GM23338 (cell line): ENCODE data around the gene RASGRP1. TPM values are rescaled to one million over a fixed set of nuclear protein-coding genes. Genes with fewer than 3 reads are reported as not detected.

Source experiments
- ATAC-seq: fragments of 200-7000 bp; cut with Tn5 transposase; 3 replicates; pipeline ENCODE4 v1.9.1; 2020
- DNase-seq: peaks from one replicate; pipeline ENCODE4 v3.0.0-alpha.2; 2015; ENCODE audit warnings: low spot score
- H2AFZ ChIP-seq: fragments of 200-600 bp; sonication (generic); 2 replicates; pipeline ENCODE4 v1.8.0; 2016; ENCODE audit warnings: antibody characterized with exemption, mild to moderate bottlenecking, moderate library complexity
- H3F3A ChIP-seq: fragments of 200-600 bp; sonication (generic); replicated peaks from 2 replicates; pipeline ENCODE4 v1.8.0; 2017; ENCODE audit warnings: antibody characterized with exemption, mixed run types, low read depth
- H3K27ac ChIP-seq: fragments of 200-600 bp; sonication (generic); 2 replicates; pipeline ENCODE4 v1.6.1; 2016; ENCODE audit warnings: low read depth
- H3K27me3 ChIP-seq: fragments of 200-600 bp; sonication (generic); 2 replicates; pipeline ENCODE4 v1.8.0; 2016; ENCODE audit warnings: mild to moderate bottlenecking, mixed run types, moderate library complexity; ENCODE audit not compliant: insufficient read depth
- H3K36me3 ChIP-seq: fragments of 200-600 bp; sonication (generic); 2 replicates; pipeline ENCODE4 v1.8.0; 2016; ENCODE audit warnings: mild to moderate bottlenecking; ENCODE audit not compliant: insufficient read depth
- H3K4me1 ChIP-seq: fragments of 200-600 bp; sonication (generic); 2 replicates; pipeline ENCODE4 v1.8.0; 2016; ENCODE audit warnings: mild to moderate bottlenecking, moderate library complexity; ENCODE audit not compliant: insufficient read depth
- H3K4me2 ChIP-seq: fragments of 200-600 bp; sonication (generic); 2 replicates; pipeline ENCODE4 v1.7.1; 2017; ENCODE audit warnings: mixed run types
- H3K4me3 ChIP-seq: fragments of 200-600 bp; sonication (generic); 2 replicates; pipeline ENCODE4 v1.6.1; 2016; ENCODE audit warnings: mixed run types
- H3K79me2 ChIP-seq: fragments of 200-600 bp; sonication (generic); replicated peaks from 2 replicates; pipeline ENCODE4 v1.8.0; 2017; ENCODE audit warnings: mild to moderate bottlenecking; ENCODE audit not compliant: insufficient read depth
- H3K9me2 ChIP-seq: fragments of 200-600 bp; sonication (generic); 2 replicates; pipeline ENCODE4 v1.8.0; 2017; ENCODE audit not compliant: insufficient read depth
- H4K20me1 ChIP-seq: fragments of 200-600 bp; sonication (generic); replicated peaks from 2 replicates; pipeline ENCODE4 v1.8.0; 2017; ENCODE audit warnings: mild to moderate bottlenecking; ENCODE audit not compliant: insufficient read depth
- H3K27ac Mint-ChIP-seq: 2 replicates; pipeline ENCODE4 v1.8.0; 2020; ENCODE audit warnings: inconsistent platforms, mild to moderate bottlenecking, moderate library complexity, mixed read lengths
- H3K27me3 Mint-ChIP-seq: 3 replicates; pipeline ENCODE4 v1.8.0; 2022; ENCODE audit warnings: low read depth, mild to moderate bottlenecking, moderate library complexity, mixed read lengths, inconsistent platforms; ENCODE audit not compliant: insufficient read depth, poor library complexity
- H3K36me3 Mint-ChIP-seq: 3 replicates; pipeline ENCODE4 v1.8.0; 2021; ENCODE audit warnings: low read depth, mild to moderate bottlenecking, inconsistent platforms, moderate library complexity, mixed read lengths
- H3K4me1 Mint-ChIP-seq: 3 replicates; pipeline ENCODE4 v1.8.0; 2020; ENCODE audit warnings: mild to moderate bottlenecking, inconsistent platforms, mixed read lengths
- H3K4me3 Mint-ChIP-seq: 3 replicates; pipeline ENCODE4 v1.8.0; 2021; ENCODE audit warnings: moderate library complexity, mild to moderate bottlenecking, inconsistent platforms, mixed read lengths
- H3K9me3 Mint-ChIP-seq: 3 replicates; pipeline ENCODE4 v1.8.0; 2020; ENCODE audit warnings: moderate library complexity, mild to moderate bottlenecking, inconsistent platforms, mixed read lengths
- CREB1 ChIP-seq: fragments of 250-450 bp; sonication (Bioruptor Pico); IDR thresholded peaks from 2 replicates; pipeline ENCODE4 v1.5.0; 2020; ENCODE audit warnings: low read depth, mild to moderate bottlenecking, moderate library complexity
- CTCF ChIP-seq, 2 experiments: fragments of 200-600 bp in 1 of 2; sonication (generic) in 1 of 2; conservative IDR thresholded peaks; 2 replicates each; pipeline versions ENCODE4 v1.5.1 to v1.6.1; 2016 to 2017; ENCODE audit warnings: antibody characterized with exemption in 2 of 2, low read depth in 2 of 2, mild to moderate bottlenecking in 2 of 2, moderate library complexity in 1 of 2
- ETS1 ChIP-seq: IDR thresholded peaks from 2 replicates; pipeline ENCODE4 v1.6.1; 2016; ENCODE audit warnings: antibody characterized with exemption
- EZH2 ChIP-seq: fragments of 200-600 bp; sonication (generic); IDR thresholded peaks from one replicate; pipeline ENCODE4 v1.8.0; 2017; ENCODE audit warnings: antibody characterized with exemption, mild to moderate bottlenecking, low read depth; ENCODE audit not compliant: unreplicated experiment
- EZH2phosphoT487 ChIP-seq: fragments of 200-600 bp; sonication (generic); IDR thresholded peaks from one replicate; pipeline ENCODE4 v1.8.1; 2018; ENCODE audit warnings: antibody characterized with exemption; ENCODE audit not compliant: unreplicated experiment
- JUNB ChIP-seq: IDR thresholded peaks from one replicate; pipeline ENCODE4 v1.6.1; 2016; ENCODE audit warnings: antibody characterized with exemption; ENCODE audit not compliant: unreplicated experiment
- NANOG ChIP-seq: IDR thresholded peaks from 2 replicates; pipeline ENCODE4 v1.6.1; 2016; ENCODE audit warnings: antibody characterized with exemption, borderline replicate concordance
- POLR2AphosphoS5 ChIP-seq: IDR thresholded peaks from 2 replicates; pipeline ENCODE4 v1.6.1; 2016; ENCODE audit warnings: antibody characterized with exemption, low read depth
- STAT1 ChIP-seq: IDR thresholded peaks from one replicate; pipeline ENCODE4 v1.6.1; 2016; ENCODE audit warnings: antibody characterized with exemption; ENCODE audit not compliant: unreplicated experiment
- ZNF331 ChIP-seq: fragments of 250-450 bp; sonication (Bioruptor Pico); IDR thresholded peaks from 2 replicates; pipeline ENCODE4 v1.5.0; 2020; ENCODE audit warnings: low read depth, mild to moderate bottlenecking, moderate library complexity
- ZNF462 ChIP-seq: fragments of 250-450 bp; sonication (Bioruptor Pico); IDR thresholded peaks from 2 replicates; pipeline ENCODE4 v1.5.0; 2020; ENCODE audit warnings: mild to moderate bottlenecking, moderate library complexity
- polyA plus RNA-seq: library from polyadenylated mRNA; unstranded; fragments of >200 nt; fragmentation: Nextera tagmentation; extraction: Ambion mirVana; gene quantifications from 2 replicates; pipeline ENCODE4 v1.2.1, GENCODE V29; 2016
- total RNA-seq: library from RNA; depleted of rRNA; stranded (reverse); fragments of >200 nt; shearing (Covaris generic); gene quantifications from 2 replicates; pipeline ENCODE4 v1.2.3, GENCODE V29; 2014

RASGRP1 gene
- total and polyA plus RNA-seq, 2 experiments from 2014 or later, result 1.1 to 1.2 TPM

- no peak for TF ChIP-seq ZNF462 (CRISPR knock-in tag)
- no peak for TF ChIP-seq JUNB
- no peak for TF ChIP-seq STAT1
- TF ChIP-seq CREB1 (CRISPR knock-in tag), result no peak
- no peak for TF ChIP-seq ZNF331 (CRISPR knock-in tag)
- no peak for TF ChIP-seq EZH2phosphoT487
- no peak for TF ChIP-seq EZH2
- TF ChIP-seq ETS1, result no peak
Observed at GRCh38 chr15:38600236-38600635, 35.6 kb upstream of the RASGRP1 start (continued).

DNA sequence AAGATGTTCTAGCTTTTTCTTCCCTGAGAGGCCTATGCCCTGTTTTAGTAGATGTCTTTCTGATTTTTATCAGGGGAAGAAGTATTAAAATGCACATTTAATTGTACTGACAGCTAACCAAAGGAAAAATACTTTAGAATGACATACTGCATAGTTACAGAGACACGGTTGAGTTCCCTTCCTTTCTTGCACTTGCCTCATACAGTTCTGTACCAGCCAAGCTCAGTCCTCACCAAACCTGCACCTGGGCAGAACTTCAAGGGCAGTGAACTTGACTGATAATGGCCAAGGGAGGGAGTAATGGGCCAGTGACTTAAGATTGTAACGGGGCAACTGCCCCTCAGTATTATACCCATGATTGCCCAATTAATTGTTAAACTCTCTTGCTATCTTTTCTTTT lies 34.1 kb upstream of the RASGRP1 start:
- no peaks in the 10 kb centered on the region for H3K79me2 ChIP-seq
- no peak overlapping the region for H3K4me3 ChIP-seq
- H3K27ac Mint-ChIP-seq, result no peak overlapping the region
- no peaks in the 10 kb centered on the region for H3K27me3 ChIP-seq
- H3K9me3 Mint-ChIP-seq, result no peaks in the 10 kb centered on the region
- no peaks in the 10 kb centered on the region for H3K4me1 ChIP-seq
- H2AFZ ChIP-seq, result no peak overlapping the region
- no peak for ATAC-seq
- H3K4me1 Mint-ChIP-seq, result no peaks in the 10 kb centered on the region; the same call in 2 of the 3 replicates
- no peaks in the 10 kb centered on the region for H4K20me1 ChIP-seq
- H3K36me3 ChIP-seq, result no peaks in the 10 kb centered on the region
- no peak overlapping the region for H3K4me2 ChIP-seq
- no peak overlapping the region for H3K27ac ChIP-seq
- no peaks in the 10 kb centered on the region for H3K36me3 Mint-ChIP-seq
- H3F3A ChIP-seq, result no peaks in the 10 kb centered on the region
- no peak overlapping the region for H3K4me3 Mint-ChIP-seq
- no peaks in the 10 kb centered on the region for H3K9me2 ChIP-seq
- no peak for DNase-seq
- H3K27me3 Mint-ChIP-seq, result no peaks in the 10 kb centered on the region
- no peak for TF ChIP-seq CTCF (conservative IDR thresholded peaks at IDR 0.05; ENCODE audit: low read depth in 2 of 2)
- no peak for TF ChIP-seq STAT1
- TF ChIP-seq JUNB, result no peak
- no peak for TF ChIP-seq NANOG
- no peak for TF ChIP-seq EZH2phosphoT487
- no peak for TF ChIP-seq POLR2AphosphoS5
- no peak for TF ChIP-seq CREB1 (CRISPR knock-in tag)
- no peak for TF ChIP-seq ETS1
